RPMI7951 (cell line): ENCODE results near the gene PID1. TPM values are rescaled to one million over a fixed set of nuclear protein-coding genes. Genes with fewer than 3 reads are reported as not detected.
A peak's percentile ranks its signal among the peaks of the same experiment; 100 is the strongest.

ENCODE experiments used
- DNase-seq: peaks from one replicate; pipeline ENCODE4 v3.0.0-alpha.2; 2012; ENCODE audit warnings: low read depth
- total RNA-seq: library from RNA; depleted of rRNA; stranded (reverse); fragments of >200 nt; shearing (Covaris generic); gene quantifications from 2 replicates; pipeline ENCODE4 v1.2.3, GENCODE V29; 2014

The PID1 gene
- total RNA-seq, 1 experiment from 2014 or later, result 23.8 TPM

DNA sequence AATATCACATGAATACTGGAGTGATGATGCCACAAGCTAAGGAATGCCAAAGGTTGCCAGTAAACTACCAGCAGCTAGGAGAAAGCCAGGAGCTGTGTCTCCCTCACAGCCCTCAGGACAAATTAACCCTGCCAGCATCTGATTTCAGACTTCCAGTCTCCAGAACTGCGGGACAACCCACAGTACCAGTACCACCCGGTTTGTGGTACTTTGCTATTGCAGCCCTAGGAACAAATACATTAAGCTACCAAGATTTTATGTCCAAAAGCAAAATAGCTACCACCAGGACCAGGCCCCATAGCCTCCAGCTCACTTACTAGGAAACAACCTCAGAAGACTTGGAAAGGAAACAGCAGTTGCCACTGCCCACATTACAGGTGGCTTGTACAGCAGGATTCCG, 10.0 kb downstream of the PID1 start:
- no peak for DNase-seq

DNA sequence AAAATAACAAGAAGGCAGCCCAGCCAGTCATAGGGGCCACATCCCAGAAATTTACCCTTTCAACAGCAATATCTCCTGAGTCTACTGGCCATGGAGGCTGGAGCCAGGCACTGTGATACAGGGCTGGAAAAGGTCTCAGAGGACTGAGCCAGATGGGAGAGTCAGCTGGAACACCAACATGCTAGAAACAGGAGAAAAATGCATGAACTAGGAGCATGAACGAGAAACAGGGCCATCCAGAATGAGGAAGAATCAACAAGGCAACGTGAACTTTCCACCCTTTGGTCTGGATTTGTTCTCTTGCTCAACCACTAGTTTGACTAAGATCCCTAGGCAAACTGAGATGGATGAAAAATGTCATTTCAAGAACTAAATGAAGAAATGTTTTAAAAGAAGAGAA, 13.1 kb downstream of the PID1 start:
- no peak for DNase-seq

DNA sequence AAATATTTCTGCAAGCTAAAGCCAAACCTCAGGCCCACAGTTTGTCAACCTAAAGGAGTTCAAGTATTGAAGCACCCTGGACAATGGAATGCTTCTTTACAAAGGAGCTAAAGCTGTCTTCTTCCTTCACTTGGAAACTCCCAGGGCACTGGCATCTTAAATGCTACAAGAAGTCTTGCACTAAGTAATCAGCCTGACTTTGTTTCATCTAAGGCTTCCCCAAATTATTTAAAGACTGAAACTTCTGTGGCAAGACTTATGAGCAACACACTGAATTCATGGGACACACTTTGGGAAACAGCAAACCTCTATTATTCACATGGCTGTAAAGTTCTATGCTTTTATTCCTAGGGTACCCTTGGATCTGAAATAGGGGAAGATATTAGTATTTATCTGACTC, 14.7 kb downstream of the PID1 start:
- no peak for DNase-seq

DNA sequence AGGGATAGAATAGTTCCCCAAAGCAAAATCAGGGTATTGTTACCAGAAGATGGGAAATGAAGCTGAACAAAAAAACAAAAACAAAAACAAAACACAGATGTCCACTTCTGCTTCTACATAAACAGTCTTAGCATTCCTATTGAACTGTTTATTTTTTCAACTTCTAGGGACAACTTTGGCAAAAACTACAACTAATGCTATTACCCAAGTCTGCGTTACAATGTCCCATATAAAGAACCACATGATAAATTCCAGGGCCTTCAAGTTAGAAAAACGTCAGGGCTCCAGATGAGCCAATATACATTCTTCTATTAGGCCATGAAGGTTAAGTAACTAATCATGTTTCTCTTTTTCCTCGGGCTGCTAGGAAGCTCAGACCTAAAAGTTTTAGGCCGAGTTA, 16.9 kb downstream of the PID1 start:
- no peak for DNase-seq

DNA sequence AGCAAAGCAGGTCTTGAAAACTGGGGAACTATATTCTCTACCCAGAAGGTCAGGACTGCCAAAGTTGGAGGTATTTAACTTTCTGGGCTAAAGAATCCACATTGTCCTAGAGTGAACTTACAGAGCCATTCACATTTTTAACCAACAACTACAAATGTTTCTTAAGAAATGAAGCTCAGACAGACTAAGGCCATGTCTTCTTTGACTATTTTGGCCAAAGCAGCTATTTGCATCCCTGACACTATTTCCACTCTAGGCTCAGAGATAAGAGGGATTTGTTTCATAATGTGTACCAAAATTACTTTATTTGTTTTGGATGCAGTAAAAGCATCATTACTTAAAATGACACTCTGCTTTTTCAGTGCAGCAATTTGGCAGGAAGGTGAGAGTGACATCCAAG, 18.1 kb downstream of the PID1 start:
- DNase-seq, result no peak

DNA sequence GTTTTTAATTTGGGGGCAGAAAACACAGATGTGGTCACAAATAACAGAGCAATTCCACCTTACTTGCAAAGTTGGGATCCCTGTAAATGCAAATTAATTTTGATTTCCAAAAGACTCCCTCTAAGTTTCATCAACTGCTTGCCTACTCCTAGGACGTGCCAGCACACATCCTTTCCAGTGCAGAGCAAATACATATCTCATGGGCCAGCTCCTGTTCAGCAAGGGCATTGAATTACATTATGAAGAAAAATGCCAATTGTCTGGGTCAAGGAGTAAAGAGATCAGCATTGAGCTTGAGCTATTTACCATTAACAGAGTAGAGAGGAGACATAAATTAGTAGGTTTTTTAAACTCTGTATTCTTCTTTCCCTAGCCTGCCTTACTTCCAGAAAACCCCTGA, 18.8 kb downstream of the PID1 start:
- no peak for DNase-seq

DNA sequence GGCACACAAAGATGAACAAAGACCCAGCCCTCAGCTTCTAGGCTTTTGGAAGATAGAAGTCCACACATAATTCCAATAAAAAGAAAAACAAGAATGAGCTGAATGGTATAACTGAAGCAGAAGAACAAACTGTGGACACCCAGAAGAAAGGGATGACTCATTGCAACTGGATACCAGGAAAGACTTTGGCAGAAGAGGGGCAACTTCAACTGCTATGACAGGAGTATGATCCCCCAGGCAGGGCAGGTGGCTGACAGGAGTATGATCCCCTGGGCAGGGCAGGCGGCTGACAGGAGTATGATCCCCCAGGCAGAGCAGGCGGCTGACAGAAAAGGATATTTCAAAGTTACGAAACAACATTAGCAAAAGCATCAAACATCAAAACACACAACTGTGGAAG, 21.6 kb downstream of the PID1 start:
- peak; percentile 43 for DNase-seq

DNA sequence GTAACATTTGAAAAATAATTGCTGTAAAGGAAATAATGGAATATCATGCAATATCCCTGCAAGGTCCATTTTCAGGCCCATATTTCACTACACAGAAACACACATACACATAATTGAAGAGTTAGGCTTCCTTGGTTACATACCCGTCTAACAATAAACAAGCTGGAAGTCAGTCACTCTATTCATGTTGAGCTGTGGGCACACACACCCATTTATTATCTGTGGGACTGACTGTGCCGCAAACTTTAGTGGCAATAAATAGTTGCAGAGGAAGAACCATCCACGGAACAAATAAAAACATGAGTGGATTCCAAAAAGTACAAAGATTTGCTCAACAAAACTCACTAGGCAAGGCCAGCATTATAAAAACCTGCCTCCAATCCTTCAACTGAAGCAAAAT, 24.8 kb downstream of the PID1 start:
- no peak for DNase-seq

DNA sequence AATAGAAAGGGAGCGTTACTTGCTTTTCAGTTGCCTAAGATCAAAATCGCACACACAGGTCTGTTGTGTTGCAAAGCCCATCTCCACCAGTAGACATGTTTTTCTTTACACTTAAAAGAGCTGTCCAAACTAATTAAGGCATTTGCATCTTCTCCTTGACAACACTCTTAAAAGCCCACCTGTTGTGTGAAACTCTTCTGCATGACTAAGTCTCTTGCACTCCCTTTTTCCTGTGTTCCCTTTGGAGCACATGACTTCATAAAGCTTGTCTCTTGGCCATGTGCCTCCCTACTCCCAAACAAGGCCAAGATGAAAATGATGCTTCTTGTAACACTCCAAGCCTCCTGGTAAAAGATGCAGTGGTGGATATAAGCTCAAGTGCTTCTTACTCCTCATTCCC, 26.1 kb downstream of the PID1 start:
- DNase-seq, result no peak

DNA sequence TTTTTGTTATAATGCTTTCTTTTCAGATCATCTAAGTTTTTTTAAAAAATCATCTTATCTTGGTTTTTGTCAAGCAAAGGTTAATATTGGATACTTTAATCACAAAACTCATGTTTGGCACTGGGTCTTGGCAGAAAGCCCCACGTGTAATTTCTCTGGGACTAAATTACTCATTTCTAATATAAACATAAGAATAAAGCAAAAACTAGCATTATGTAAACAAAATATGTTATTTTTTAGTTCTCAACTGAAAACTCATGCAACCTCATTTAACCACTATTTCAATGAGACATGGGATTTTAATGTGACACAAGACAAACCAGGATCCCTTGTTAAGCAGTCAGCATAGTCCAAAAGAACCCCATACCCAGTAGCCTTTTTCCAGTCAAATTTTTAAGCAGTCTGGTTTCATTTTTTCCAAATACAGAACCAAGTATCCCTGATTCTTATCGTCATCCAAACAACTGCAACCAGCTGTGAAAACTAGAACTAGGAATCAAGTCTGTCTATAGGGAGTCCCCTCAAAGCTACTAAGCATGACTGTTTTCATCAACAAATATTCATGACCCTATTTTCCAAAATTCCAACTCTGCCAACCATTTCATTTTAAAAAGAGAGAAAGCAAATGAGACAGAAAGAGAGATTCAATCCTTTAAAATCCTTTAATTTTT, 27.1 kb downstream of the PID1 start:
- no peak for DNase-seq

DNA sequence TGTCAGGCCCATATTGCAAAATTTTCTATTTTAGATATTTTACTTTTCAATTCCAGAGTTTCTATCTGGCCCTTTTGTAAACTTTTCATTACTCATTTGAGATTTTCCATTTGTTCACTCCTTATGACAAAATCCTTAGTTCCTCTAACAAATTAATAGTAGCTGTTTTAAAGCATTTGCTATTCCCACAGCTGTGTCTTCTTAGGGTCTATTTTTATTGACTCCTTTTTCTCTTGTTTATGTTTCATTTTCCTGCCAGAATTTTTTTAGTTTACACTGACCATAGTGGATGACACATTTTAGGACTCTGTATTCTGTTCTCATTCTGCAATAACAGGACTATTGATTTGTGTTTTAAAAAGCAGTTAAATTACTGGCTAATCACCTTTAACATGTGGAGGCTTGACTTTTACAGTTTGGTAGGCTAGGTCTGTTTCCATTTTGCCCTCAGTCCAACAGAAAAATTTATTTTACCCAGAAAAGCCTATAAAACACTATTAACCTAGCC, 30.0 kb downstream of the PID1 start:
- no peak for DNase-seq

DNA sequence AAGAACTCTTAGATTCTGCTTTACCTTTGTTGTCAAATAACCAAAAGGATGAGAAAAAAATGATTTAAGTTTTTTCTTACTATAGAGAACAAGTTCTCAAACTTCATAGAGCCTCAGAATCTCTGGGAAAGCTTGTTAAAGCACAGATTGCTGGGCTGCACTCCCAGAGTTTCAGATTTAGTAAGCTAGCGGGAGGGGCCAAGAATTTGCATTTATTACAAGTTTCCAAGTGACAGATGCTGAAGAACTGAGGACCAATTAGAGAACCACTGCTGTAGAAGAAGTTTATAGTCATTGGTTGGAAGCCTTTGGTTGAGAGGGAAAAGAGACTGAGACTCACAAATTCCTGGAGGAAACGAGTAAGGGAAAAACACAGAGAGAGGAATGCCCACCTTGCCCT, 32.1 kb downstream of the PID1 start:
- DNase-seq, result no peak

DNA sequence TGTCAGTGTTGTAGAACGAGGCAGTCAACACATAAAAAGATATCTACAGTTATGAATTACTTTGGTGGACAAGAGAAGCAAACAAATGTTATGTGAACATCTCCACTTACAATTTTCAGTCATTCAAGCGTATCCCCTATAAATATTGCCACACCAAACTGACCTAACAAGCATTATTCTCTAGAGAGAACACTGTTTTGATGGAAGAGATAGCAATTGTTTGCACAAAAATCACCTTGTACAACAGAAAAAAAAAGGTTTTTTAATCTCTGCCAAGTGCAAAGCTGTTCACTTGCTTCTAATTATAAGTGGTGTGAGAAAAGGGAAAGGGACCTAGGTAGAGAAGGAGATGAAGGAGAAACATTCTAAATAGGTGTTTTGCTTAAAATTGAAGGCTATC, 33.8 kb downstream of the PID1 start:
- DNase-seq, result no peak

DNA sequence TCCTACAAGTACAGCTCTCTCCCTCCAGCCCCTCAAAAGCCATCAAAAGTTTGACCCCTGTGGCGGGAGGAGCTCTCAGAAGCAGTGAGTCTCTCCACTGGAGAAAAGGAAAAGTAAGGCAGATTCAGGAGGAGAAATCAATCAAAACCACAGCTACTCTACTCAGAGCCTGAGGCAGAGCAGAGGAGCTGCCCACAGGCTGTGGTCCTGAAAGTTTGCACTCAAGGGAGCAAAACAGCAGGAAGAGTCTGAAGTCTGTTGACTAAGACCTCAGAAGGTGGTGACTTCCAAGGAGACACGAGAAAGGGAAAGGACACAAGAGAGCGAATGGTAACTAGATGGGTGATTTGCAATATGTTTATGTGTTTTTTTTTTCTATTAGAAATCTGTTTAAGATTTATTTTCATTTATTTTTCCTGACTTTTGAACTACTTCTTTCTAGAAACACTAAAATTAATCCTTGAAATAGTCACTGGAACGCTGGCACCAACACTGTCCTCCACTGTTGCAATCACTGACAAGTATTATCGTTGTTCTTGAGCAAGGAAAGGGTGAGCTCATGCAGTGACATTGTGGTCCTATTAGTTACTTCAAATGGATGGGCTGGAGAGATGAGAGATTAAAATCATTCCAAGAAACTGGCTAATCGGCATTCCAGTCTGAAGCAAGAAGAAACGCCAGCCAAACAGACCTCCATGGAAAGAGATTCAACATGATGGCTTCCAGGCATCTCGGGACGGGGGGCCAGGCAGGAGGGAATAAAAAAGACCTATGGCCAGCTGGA, 35.8 kb downstream of the PID1 start:
- DNase-seq, result peak; percentile 42

DNA sequence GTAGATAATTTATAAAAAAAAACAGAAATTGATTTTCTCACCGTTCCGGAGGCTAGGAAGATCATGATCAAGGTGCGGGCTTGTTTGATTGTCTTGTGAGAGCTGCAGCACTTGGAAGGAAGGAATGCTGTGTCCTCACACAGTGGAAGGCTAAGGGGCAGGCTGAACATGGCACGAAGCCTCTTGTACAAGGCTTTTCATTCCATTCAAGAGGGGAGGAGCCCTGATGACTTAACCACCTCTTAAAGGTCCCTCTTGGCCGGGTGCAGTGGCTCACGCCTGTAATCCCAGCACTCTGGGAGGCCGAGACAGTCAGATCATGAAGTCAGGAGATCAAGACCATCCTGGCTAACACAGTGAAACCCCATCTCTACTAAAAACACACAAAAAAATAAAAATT, 39.2 kb downstream of the PID1 start:
- DNase-seq, result no peak

DNA sequence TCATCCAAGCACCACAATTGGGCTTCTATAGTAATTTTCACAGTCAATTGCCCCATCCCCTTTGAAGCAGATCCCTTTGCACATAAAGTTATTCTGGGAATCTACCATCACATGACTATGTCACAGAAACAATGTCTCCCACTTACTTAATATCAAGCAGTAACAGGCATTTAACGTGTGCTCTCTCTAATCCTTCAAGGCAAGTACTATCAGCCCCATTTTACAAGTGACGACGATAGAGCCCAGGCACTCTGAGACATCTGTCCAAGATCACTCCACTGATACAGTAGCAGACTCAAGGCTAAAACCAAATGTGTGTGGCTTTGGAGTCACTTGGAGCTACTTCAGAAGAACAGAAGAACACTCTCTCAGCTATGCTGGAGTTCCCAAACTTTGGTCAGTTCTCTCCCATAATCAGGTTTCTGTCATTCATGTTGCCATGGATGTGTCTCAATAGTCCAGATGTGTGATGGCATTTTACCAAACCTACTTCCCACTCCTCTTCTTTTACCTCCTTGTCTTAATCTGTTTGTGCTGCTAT, 39.7 kb downstream of the PID1 start:
- DNase-seq, result no peak

DNA sequence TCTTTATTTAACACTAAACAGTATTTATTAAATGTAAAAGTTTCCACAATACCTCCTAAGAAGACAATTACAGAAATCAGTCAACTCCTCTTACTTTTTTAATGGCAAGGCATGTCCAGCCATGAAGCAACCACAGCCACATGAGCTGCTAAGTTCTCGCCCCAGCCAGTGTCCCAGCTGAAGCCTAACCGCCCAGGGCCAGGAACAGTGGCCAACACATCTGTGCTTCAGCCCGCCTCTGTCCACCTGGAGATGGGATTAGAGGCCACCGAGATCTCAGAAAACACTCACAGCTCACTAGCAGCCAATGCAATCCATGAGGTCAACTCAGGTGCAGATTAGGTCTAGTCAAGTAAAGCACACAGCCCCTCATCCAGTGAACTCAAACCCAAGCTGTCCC, 40.2 kb downstream of the PID1 start:
- no peak for DNase-seq

DNA sequence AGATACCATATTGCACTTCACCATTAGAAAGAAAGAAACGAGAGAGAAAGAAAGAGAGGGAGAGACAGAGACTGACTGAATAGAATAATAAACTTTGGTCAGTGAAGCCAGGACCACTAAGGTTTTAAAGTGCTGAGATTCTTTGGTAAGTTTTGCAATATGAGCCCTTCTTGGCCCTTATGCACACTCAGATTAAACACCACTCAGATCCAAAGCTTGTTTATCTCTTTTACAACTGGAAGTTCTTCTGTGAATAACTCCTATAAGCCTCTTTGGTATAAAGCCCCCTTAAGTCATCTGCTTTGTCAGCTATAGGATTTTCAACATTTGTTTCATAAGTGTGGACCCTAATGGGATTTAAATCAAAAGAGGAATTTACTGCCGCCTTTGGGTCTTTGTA, 40.8 kb downstream of the PID1 start:
- no peak for DNase-seq

DNA sequence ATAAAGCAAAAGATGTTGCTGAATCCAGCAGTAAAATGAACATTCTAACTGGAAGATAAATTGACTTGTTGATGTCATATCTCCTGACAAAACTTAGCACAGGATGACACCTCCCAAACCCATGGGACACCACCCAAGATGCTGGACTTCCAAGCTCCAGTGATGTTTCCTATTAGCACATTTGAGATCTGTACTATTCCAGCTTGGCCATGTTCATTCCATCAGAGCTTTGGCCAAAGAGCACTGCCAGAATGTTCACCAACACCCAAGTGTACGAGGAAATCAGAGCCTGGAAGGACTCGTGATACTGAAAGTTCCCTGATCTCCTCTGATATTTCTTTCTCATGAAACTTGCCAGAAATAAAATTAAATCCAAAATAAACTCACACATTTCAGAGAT, 44.7 kb downstream of the PID1 start:
- DNase-seq, result no peak

DNA sequence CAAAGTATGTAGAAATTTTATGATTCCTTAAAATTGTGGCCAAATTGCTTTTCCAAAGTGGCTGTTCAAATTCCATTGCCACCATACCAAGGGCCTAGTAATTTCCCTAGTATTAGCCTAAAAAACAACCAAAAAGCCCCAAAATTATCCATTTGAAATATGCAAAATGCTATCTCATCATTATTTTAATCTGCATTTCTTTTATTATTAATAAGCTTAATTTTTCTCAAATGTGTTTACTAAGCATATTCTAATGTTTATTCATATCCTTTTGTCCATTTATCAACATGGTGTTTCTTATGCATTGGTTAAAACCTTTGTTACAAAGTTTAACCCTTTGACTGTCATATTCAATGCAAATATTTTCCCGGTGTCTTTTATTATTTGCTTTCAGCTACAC, 48.0 kb downstream of the PID1 start:
- no peak for DNase-seq

DNA sequence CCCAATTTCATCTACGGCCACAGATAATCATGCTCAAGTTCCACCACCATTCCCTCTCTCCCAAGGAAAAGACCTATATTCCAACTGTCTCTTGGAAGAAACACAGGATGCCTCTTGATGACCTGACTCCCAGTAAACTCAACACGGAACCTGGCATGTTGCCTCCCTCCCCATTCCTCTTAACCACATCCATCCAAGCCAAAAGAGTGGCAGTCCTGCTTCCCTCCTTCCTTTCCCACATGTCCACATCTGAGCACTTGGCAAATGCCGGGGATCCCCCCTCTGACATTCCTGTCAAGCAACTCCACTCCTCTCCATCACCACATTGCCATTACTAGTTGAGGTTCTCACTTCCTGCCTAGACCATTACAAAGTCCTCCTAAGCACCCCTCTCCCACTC, 49.4 kb downstream of the PID1 start:
- DNase-seq, result peak; percentile 83

DNA sequence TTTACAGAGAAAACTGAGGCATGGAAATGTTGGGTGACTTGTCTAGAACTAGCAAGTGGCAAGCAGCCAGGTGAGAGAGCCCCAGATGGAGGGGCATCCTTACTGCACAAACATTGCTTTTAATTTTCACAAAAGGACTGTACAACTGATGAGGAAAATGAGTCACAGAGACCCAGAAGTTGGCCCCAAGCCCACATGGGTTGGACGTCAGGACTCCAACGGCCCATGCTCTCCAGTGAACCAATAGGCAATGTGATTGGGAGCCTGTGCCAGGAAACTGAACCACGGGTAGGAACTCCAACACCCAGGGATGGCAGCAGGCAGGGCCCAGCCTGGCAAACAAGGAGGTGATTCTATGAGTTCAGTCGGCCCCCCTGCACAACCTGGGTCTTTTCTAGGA, 50.8 kb downstream of the PID1 start:
- peak; percentile 44 for DNase-seq

DNA sequence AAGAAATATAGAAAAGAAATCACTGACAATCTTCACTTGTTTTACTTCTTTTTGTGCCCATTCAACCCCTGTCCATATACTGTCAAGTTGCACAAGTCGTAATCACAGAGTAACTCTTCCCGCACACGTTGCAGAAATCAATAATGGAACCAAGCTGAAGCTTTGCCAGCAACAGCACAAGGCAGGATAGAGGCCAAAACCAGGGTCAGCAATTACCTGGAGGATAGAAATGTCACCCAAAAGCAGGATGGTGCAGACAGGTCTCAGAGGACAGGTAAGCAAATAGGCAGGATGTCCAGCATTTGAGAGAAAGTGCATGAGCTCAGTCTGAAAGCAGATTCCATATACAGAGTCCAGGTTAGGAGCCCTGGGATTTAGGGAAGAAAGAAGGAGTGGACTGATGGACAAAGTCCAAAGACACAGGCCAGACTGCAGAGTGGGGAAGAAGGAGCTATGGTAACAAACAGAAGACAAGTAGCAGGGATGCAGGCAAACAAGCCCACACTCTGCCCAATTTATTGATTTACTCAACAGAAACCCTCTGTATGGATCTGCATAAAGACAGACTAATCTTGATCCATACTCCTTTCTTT, 52.7 kb downstream of the PID1 start:
- no peak for DNase-seq
